Nephron progenitor cell (in vitro differentiated cells): ENCODE results near the gene ADGRV1.
"Not testable (repeated sequence)": the region's sequence is repeated elsewhere in the genome, so short reads cannot be mapped to it uniquely, and the experiment has no call there.

Source experiments
- DNase-seq: peaks from one replicate; pipeline ENCODE4 v3.0.0; 2021
- H3K27ac Mint-ChIP-seq: 2 replicates; pipeline ENCODE4 v1.8.0; 2021; ENCODE audit warnings: mild to moderate bottlenecking, moderate library complexity, mixed read lengths
- H3K27me3 Mint-ChIP-seq: 2 replicates; pipeline ENCODE4 v1.8.0; 2021; ENCODE audit warnings: mild to moderate bottlenecking, low read depth, mixed read lengths; ENCODE audit not compliant: poor library complexity
- H3K36me3 Mint-ChIP-seq: 2 replicates; pipeline ENCODE4 v1.8.0; 2021; ENCODE audit warnings: low read depth, mixed read lengths
- H3K4me1 Mint-ChIP-seq: 2 replicates; pipeline ENCODE4 v1.8.0; 2021; ENCODE audit warnings: mixed read lengths
- H3K4me3 Mint-ChIP-seq: 2 replicates; pipeline ENCODE4 v1.8.0; 2021; ENCODE audit warnings: mild to moderate bottlenecking, moderate library complexity, mixed read lengths
- H3K9me3 Mint-ChIP-seq: 2 replicates; pipeline ENCODE4 v1.8.0; 2021; ENCODE audit warnings: mild to moderate bottlenecking, moderate library complexity, mixed read lengths
- TF ChIP-seq, protein P1 (sequence below): fragments of 200-600 bp; sonication (generic); IDR thresholded peaks from 2 replicates; pipeline ENCODE4 v1.5.0; 2021; ENCODE audit warnings: antibody characterized with exemption

The ADGRV1 gene

DNA sequence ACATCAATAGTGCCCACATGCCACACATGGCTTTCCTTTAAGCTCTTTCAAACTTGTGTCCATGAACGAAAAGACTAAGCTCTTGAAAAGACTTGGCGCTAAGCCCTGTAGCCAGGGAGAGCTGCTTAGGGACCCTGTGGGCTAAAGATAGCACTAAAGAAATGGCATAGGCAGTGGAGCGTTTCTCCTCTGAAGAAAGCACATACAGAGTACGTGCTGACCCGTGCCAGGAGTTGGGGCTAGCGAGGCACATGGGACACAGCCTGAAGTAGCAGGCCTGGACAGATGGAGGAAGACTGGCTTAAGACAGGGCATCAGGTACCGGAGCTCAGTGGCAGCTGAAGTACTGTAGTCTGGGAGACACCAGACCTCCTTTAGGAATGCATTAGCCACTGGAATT is 39.7 kb downstream of the ADGRV1 start:
- no peak overlapping the region for H3K4me3 Mint-ChIP-seq
- peak overlapping the region; percentile 37 for H3K27ac Mint-ChIP-seq
- peaks cover 46% of the 10 kb centered on the region for H3K9me3 Mint-ChIP-seq
- H3K36me3 Mint-ChIP-seq: peaks cover 71% of the 10 kb centered on the region
- TF ChIP-seq, protein P1, sequence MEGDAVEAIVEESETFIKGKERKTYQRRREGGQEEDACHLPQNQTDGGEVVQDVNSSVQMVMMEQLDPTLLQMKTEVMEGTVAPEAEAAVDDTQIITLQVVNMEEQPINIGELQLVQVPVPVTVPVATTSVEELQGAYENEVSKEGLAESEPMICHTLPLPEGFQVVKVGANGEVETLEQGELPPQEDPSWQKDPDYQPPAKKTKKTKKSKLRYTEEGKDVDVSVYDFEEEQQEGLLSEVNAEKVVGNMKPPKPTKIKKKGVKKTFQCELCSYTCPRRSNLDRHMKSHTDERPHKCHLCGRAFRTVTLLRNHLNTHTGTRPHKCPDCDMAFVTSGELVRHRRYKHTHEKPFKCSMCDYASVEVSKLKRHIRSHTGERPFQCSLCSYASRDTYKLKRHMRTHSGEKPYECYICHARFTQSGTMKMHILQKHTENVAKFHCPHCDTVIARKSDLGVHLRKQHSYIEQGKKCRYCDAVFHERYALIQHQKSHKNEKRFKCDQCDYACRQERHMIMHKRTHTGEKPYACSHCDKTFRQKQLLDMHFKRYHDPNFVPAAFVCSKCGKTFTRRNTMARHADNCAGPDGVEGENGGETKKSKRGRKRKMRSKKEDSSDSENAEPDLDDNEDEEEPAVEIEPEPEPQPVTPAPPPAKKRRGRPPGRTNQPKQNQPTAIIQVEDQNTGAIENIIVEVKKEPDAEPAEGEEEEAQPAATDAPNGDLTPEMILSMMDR: no peak
- no peaks in the 10 kb centered on the region for H3K27me3 Mint-ChIP-seq
- no peak for DNase-seq
- no peaks in the 10 kb centered on the region for H3K4me1 Mint-ChIP-seq

DNA sequence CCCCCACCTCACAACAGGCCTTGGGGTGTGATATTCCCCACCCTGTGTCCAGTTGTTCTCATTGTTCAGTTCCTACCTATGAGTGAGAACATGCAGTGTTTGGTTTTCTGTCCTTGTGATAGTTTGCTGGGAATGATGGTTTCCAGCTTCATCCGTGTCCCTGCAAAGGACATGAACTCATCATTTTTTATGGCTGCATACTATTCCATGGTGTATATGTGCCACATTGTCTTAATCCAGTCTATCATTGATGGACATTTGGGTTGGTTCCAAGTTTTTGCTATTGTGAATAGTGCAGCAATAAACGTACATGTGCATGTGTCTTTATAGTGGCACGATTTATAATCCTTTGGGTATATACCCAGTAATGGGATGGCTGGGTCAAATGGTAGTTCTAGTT is 41.7 kb downstream of the ADGRV1 start:
- not testable (repeated sequence) for H3K4me3 Mint-ChIP-seq, H3K4me1 Mint-ChIP-seq, DNase-seq, H3K27me3 Mint-ChIP-seq, H3K27ac Mint-ChIP-seq
- Mint-ChIP-seq H3K9me3 (peaks cover 34% of the 10 kb centered on the region), H3K36me3 (peaks cover 60% of the 10 kb centered on the region)

DNA sequence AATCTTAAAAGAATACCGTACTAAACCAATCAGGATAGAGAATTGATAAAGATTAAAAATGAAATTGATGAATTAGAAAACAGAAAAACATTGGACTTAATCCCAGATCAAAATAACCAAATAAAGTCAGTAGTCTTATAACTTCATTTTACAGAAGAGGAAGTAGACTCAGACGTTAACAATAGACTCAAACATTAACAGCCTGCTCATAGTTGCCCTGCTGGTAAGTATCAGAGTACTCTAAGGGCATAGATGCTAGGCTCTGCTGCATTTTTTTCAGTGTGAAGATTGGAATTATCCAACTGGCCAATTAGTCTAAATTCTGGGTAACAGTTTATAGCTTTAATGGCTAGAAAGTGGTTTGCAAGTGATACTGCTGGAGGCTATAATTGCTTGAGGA is 42.9 kb downstream of the ADGRV1 start:
- no peak overlapping the region for H3K27ac Mint-ChIP-seq
- H3K36me3 Mint-ChIP-seq: peaks cover 56% of the 10 kb centered on the region
- TF ChIP-seq, protein P1: no peak
- H3K4me1 Mint-ChIP-seq: peaks cover 7% of the 10 kb centered on the region
- DNase-seq: no peak
- H3K9me3 Mint-ChIP-seq: peaks cover 28% of the 10 kb centered on the region
- no peak overlapping the region for H3K4me3 Mint-ChIP-seq
- H3K27me3 Mint-ChIP-seq: no peaks in the 10 kb centered on the region

DNA sequence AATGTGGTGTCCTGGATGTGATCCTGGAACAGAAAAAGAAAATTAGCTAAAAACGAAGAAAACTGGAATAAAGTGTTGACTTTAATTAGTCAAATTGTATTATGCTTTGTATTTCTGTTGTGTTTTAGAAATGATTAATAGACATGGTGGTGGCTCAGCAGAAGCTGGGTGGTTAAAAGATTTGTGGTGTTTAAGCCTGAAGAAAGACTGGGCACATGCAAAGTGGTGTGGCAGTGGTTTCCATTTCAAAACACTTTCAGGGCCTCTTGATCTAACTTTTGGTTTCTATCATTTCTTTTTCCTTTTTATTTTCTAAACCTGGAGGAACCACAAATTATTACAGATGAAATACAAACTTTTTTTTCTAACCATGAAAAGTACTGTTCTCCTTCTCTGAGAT is 44.1 kb downstream of the ADGRV1 start:
- no peak for DNase-seq
- TF ChIP-seq, protein P1: no peak
- Mint-ChIP-seq H3K4me1 (peaks cover 7% of the 10 kb centered on the region), H3K27me3 (no peaks in the 10 kb centered on the region), H3K27ac (no peak overlapping the region), H3K4me3 (no peak overlapping the region), H3K9me3 (peaks cover 16% of the 10 kb centered on the region), H3K36me3 (peaks cover 54% of the 10 kb centered on the region)

DNA sequence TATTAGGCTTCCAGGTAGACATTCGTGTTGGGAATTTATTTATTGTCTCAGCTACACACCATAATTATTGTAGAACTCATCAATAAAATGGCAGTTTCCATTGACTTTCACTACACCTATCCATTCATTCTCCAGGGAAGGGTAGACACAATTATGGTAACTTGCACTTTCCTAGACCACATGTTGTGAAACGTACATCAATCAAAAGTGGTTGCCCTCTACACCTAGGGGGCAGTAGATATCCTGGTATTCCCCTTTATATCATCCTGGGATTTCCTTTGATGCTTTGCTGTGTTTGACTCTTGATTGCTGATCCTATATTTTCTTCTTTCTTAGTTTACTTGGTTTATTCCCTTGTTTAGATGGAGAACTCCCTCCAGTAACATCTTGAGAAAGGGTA is 47.9 kb downstream of the ADGRV1 start:
- Mint-ChIP-seq H3K27me3 (no peaks in the 10 kb centered on the region), H3K4me1 (peaks cover 12% of the 10 kb centered on the region), H3K9me3 (peaks cover 6% of the 10 kb centered on the region), H3K27ac (no peak overlapping the region), H3K36me3 (peaks cover 42% of the 10 kb centered on the region), H3K4me3 (no peak overlapping the region)
- TF ChIP-seq, protein P1: no peak
- no peak for DNase-seq

DNA sequence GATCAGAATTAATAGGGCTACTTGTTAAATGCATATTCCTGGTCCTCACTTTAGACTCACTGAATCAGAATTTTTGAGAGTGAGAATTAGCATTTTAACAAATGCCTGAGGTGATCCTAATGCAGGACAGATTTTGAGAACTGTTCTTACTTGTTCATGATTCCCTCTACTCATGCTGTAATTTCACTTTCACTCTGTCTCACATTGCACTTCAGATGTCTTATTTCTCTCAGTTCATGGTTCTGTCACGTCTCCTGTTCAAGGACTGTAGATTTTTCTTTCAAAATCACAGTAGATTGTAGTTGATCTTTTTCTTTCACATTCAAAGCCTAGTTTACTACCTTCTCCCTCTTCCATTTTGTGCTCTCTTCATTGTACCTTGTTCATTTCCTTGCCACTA is 54.3 kb downstream of the ADGRV1 start:
- H3K9me3 Mint-ChIP-seq: no peaks in the 10 kb centered on the region
- DNase-seq: no peak
- H3K4me1 Mint-ChIP-seq: peaks cover 21% of the 10 kb centered on the region
- H3K4me3 Mint-ChIP-seq: no peak overlapping the region
- TF ChIP-seq, protein P1: no peak
- peaks cover 31% of the 10 kb centered on the region for H3K36me3 Mint-ChIP-seq
- peak overlapping the region; percentile 86 for H3K27ac Mint-ChIP-seq
- H3K27me3 Mint-ChIP-seq: no peaks in the 10 kb centered on the region
